Cardiac muscle cell (in vitro differentiated cells and primary cell): Measurements from ENCODE around the gene SASS6. TPM values are rescaled to one million over a fixed set of nuclear protein-coding genes. Genes with fewer than 3 reads are reported as not detected.

Source experiments
- DNase-seq, 2 donors: peaks; one replicate each; pipeline versions ENCODE4 v3.0.0 to v3.0.0-alpha.2; 2010 to 2017; ENCODE audit warnings: low read depth in 1 of 2, low spot score in 1 of 2
- H3K27ac ChIP-seq: fragments of 200-600 bp; sonication (generic); 2 replicates; pipeline ENCODE4 v1.5.1; 2016
- H3K27me3 ChIP-seq: fragments of 200-600 bp; sonication (generic); 2 replicates; pipeline ENCODE4 v1.6.0; 2016; ENCODE audit warnings: control low read depth
- H3K36me3 ChIP-seq: fragments of 200-600 bp; sonication (generic); 2 replicates; pipeline ENCODE4 v1.5.1; 2016; ENCODE audit warnings: control low read depth
- H3K4me1 ChIP-seq: fragments of 200-600 bp; sonication (generic); 2 replicates; pipeline ENCODE4 v1.8.1; 2017; ENCODE audit warnings: low read depth, mild to moderate bottlenecking, mixed run types
- H3K4me3 ChIP-seq: fragments of 200-600 bp; sonication (generic); 2 replicates; pipeline ENCODE4 v1.5.1; 2016; ENCODE audit warnings: mild to moderate bottlenecking
- H3K9me3 ChIP-seq: fragments of 200-600 bp; sonication (generic); 2 replicates; pipeline ENCODE4 v1.5.1; 2017; ENCODE audit warnings: low read depth, mild to moderate bottlenecking, control low read depth
- CTCF ChIP-seq: IDR thresholded peaks from 2 replicates; pipeline ENCODE4 v1.5.1; 2012; ENCODE audit warnings: low read depth, mild to moderate bottlenecking, low read length
- polyA plus RNA-seq: library from polyadenylated mRNA; unstranded; fragments of >200 nt; fragmentation: Nextera tagmentation; extraction: Ambion mirVana; gene quantifications from 2 replicates; pipeline ENCODE4 v1.2.1, GENCODE V29; 2016
- total RNA-seq: library from RNA; depleted of rRNA; stranded (reverse); fragments of >200 nt; gene quantifications from 2 replicates; pipeline ENCODE4 v1.2.3, GENCODE V29; 2016

Gene SASS6
- total and polyA plus RNA-seq, 2 experiments from 2014 or later: 2.5 to 4.2 TPM

- Histone ChIP-seq H3K4me3 (no peak overlapping the region), H3K27ac (no peak overlapping the region), H3K36me3 (peaks cover 34% of the 10 kb centered on the region), H3K27me3 (no peaks in the 10 kb centered on the region), H3K4me1 (no peaks in the 10 kb centered on the region), H3K9me3 (no peaks in the 10 kb centered on the region)
- peak in 1 of 2 donors; percentile 48 for DNase-seq
- TF ChIP-seq CTCF: no peak
These were observed 57.9 kb downstream of the SASS6 start for GRCh38 chr1:100074604-100075395.

- Histone ChIP-seq H3K27ac (no peak overlapping the region), H3K36me3 (peaks cover 35% of the 10 kb centered on the region), H3K9me3 (no peaks in the 10 kb centered on the region), H3K4me3 (no peak overlapping the region), H3K4me1 (no peaks in the 10 kb centered on the region), H3K27me3 (no peaks in the 10 kb centered on the region)
- DNase-seq: no peak
- no peak for TF ChIP-seq CTCF
These were observed 59.2 kb downstream of the SASS6 start for GRCh38 chr1:100073531-100073930.

- Histone ChIP-seq H3K4me1 (no peaks in the 10 kb centered on the region), H3K27me3 (no peaks in the 10 kb centered on the region), H3K9me3 (no peaks in the 10 kb centered on the region), H3K36me3 (peaks cover 33% of the 10 kb centered on the region), H3K27ac (no peak overlapping the region), H3K4me3 (no peak overlapping the region)
- TF ChIP-seq CTCF: no peak
- no peak for DNase-seq
These were observed 62.4 kb downstream of the SASS6 start for GRCh38 chr1:100070201-100070939.

- peaks cover 57% of the 10 kb centered on the region for H3K36me3 ChIP-seq
- no peaks in the 10 kb centered on the region for H3K4me1 ChIP-seq
- no peak overlapping the region for H3K4me3 ChIP-seq
- DNase-seq: no peak
- no peak for TF ChIP-seq CTCF
- no peak overlapping the region for H3K27ac ChIP-seq
- H3K27me3 ChIP-seq: no peaks in the 10 kb centered on the region
- H3K9me3 ChIP-seq: no peaks in the 10 kb centered on the region
These were observed 66.8 kb downstream of the SASS6 start for GRCh38 chr1:100065969-100066227.

DNA sequence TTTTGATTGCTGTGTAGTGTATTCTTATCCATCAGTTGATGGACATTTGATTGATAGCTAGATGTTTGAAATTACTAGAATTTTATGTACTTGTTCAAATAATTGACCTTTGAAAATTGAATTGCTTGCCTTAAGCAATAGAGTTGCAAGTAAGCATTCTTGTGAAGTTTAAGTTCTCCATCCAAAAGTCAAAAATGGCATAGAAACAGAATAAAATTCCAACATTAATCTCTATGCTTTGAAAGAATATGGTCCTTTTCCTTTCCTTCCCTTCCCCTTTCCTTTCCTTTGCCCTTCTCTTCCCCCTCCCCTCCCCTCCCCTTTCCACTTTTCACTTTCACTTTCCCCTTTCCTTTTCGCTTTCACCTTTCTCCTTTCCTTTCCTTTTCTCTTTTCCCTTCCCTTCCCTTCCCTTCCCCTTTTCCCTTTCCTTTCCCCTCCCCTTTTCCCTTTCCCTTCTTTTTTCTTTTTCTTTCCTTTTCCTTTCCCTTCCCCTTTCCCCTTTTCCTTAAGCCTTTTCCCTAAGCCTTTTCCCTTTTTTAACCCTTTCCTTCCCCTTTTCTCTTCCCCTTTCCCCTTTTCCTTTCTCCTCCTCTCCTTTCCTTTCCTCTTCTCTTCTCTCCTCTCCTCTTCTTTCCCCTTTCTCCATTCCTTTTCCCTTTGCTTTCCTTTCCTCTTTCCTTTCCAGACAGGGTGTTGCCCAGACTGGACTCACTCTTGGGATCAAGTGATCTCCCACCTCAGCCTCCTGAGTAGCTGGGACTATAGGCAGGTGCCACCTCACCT, 67.4 kb downstream of the SASS6 start:
- H3K27ac ChIP-seq: no peak overlapping the region
- no peaks in the 10 kb centered on the region for H3K4me1 ChIP-seq
- peak in 1 of 2 donors; percentile 18 for DNase-seq
- no peaks in the 10 kb centered on the region for H3K27me3 ChIP-seq
- no peaks in the 10 kb centered on the region for H3K9me3 ChIP-seq
- H3K36me3 ChIP-seq: peaks cover 58% of the 10 kb centered on the region
- H3K4me3 ChIP-seq: no peak overlapping the region
- no peak for TF ChIP-seq CTCF
